HL-60 (cell line): Measurements from ENCODE around the gene BCL11B.

ENCODE experiments used
- DNase-seq, 2 experiments: peaks; one replicate each; pipeline ENCODE4 v3.0.0-alpha.2; 2010 to 2020; ENCODE audit warnings: low read depth in 1 of 2, low spot score in 1 of 2
- H3K27ac ChIP-seq: fragments of 250-450 bp; sonication (Bioruptor Pico); replicated peaks from 2 replicates; pipeline ENCODE4 v1.5.1; 2020; ENCODE audit warnings: mild to moderate bottlenecking, moderate library complexity
- H3K27me3 ChIP-seq: fragments of 250-450 bp; sonication (Bioruptor Pico); 2 replicates; pipeline ENCODE4 v1.5.1; 2021; ENCODE audit warnings: mild to moderate bottlenecking, moderate library complexity; ENCODE audit not compliant: insufficient read depth, poor library complexity, severe bottlenecking
- H3K4me3 ChIP-seq: replicated peaks from 2 replicates; pipeline ENCODE4 v1.5.1; 2011; ENCODE audit warnings: mild to moderate bottlenecking, control low read depth, low read length; ENCODE audit not compliant: insufficient read depth
- GABPA ChIP-seq: IDR thresholded peaks from 2 replicates; pipeline ENCODE4 v1.6.1; 2012; ENCODE audit warnings: low read depth
- POLR2AphosphoS5 ChIP-seq: IDR thresholded peaks from 2 replicates; pipeline ENCODE4 v1.6.1; 2012; ENCODE audit warnings: low read depth
- SPI1 ChIP-seq: IDR thresholded peaks from 2 replicates; pipeline ENCODE4 v1.6.1; 2012; ENCODE audit warnings: low read depth, mild to moderate bottlenecking, borderline replicate concordance
- TF ChIP-seq, protein P1 (sequence below): IDR thresholded peaks from one replicate; pipeline ENCODE4 v1.5.1; 2011; ENCODE audit warnings: low read length, control low read depth, inconsistent platforms; ENCODE audit not compliant: insufficient read depth
- TF ChIP-seq, protein P2 (sequence below): IDR thresholded peaks from 2 replicates; pipeline ENCODE4 v1.6.1; 2012; ENCODE audit warnings: low read depth; ENCODE audit not compliant: insufficient replicate concordance

The BCL11B gene

DNA sequence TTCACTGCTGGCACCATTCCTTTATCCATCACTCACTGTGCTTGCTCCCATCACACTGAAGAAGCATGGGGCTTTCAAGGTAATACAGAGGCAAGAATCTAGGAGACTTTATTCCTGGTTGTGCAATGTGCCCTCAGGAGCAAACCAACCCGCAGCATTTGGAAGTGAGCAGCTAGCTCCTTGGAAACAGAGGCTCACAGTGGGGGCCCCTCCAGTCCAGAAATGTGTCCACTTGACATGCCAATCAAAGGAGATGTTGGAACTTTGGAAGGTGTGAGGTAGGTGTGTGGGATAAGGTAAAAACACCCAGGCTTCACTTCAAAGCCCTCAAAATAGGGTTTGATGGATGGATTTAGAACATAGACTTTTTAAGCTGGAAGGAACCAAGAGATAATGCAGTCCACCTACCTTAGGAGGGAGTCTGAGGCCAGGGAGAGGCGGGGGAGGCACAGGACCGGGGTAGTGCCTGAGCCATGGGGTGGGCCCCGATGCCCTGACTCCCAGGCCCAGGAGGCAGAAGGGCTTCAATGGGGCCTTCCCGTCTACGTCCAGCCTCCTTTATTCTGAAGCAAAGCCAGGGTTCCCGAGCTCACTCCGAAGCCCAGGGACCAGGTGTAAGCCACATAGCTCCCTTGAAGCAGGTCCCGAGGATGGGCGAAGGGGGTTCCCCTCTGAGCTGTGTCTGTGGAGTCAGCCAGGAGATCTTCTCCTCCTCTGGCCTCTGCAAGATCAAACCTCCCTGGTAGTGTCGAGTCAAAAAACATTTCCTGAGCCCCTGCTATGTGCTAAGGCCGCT lies 17.6 kb upstream of the BCL11B start:
- no peak for DNase-seq
- Histone ChIP-seq H3K27me3 (no peaks in the 10 kb centered on the region), H3K27ac (no peak overlapping the region), H3K4me3 (no peak overlapping the region)
- TF ChIP-seq GABPA, result no peak
- TF ChIP-seq, protein P1, sequence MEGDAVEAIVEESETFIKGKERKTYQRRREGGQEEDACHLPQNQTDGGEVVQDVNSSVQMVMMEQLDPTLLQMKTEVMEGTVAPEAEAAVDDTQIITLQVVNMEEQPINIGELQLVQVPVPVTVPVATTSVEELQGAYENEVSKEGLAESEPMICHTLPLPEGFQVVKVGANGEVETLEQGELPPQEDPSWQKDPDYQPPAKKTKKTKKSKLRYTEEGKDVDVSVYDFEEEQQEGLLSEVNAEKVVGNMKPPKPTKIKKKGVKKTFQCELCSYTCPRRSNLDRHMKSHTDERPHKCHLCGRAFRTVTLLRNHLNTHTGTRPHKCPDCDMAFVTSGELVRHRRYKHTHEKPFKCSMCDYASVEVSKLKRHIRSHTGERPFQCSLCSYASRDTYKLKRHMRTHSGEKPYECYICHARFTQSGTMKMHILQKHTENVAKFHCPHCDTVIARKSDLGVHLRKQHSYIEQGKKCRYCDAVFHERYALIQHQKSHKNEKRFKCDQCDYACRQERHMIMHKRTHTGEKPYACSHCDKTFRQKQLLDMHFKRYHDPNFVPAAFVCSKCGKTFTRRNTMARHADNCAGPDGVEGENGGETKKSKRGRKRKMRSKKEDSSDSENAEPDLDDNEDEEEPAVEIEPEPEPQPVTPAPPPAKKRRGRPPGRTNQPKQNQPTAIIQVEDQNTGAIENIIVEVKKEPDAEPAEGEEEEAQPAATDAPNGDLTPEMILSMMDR, result no peak
- TF ChIP-seq, protein P2, sequence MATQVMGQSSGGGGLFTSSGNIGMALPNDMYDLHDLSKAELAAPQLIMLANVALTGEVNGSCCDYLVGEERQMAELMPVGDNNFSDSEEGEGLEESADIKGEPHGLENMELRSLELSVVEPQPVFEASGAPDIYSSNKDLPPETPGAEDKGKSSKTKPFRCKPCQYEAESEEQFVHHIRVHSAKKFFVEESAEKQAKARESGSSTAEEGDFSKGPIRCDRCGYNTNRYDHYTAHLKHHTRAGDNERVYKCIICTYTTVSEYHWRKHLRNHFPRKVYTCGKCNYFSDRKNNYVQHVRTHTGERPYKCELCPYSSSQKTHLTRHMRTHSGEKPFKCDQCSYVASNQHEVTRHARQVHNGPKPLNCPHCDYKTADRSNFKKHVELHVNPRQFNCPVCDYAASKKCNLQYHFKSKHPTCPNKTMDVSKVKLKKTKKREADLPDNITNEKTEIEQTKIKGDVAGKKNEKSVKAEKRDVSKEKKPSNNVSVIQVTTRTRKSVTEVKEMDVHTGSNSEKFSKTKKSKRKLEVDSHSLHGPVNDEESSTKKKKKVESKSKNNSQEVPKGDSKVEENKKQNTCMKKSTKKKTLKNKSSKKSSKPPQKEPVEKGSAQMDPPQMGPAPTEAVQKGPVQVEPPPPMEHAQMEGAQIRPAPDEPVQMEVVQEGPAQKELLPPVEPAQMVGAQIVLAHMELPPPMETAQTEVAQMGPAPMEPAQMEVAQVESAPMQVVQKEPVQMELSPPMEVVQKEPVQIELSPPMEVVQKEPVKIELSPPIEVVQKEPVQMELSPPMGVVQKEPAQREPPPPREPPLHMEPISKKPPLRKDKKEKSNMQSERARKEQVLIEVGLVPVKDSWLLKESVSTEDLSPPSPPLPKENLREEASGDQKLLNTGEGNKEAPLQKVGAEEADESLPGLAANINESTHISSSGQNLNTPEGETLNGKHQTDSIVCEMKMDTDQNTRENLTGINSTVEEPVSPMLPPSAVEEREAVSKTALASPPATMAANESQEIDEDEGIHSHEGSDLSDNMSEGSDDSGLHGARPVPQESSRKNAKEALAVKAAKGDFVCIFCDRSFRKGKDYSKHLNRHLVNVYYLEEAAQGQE, result no peak
- no peak for TF ChIP-seq POLR2AphosphoS5
- TF ChIP-seq SPI1, result no peak

- no peak overlapping the region for H3K27ac ChIP-seq
- H3K27me3 ChIP-seq, result no peaks in the 10 kb centered on the region
- TF ChIP-seq, protein P1, result no peak
- no peak for TF ChIP-seq SPI1
- TF ChIP-seq POLR2AphosphoS5, result no peak
- TF ChIP-seq, protein P2, result no peak
- TF ChIP-seq GABPA, result no peak
- H3K4me3 ChIP-seq, result no peak overlapping the region
- no peak for DNase-seq
Measured at GRCh38 chr14:99288948-99289347, 17.0 kb upstream of the BCL11B start.

DNA sequence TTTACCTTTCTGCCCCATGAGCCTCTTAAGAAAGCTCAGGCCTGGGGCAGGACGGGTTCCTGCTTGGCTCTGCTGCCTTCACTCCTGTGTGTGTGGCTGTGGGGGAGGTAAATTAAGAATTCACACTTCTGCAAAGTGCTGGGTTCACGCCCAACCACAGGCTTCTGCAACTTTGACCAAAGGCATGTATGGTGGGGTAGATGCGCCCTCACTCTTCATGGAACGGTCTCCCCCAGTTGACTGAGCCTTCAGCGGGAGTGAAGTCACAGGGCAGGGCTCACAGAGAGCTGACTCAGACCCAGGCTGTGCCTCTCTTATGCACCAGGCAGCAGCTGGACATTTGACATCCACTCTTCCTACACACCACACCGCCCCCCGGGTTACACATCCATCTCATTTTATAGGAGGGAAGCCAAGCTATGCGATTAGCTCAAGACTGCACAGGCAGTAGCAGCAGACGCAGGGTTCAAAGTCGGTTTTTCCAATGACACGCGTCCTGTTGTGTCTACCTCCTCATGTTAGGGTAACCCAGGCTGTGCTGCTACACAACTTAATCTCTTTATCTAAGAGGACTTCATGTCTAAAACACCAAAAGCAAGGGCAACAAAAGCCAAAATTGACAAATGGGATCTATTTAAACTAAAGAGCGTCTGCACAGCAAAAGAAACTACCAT lies 15.4 kb upstream of the BCL11B start:
- H3K27ac ChIP-seq, result no peak overlapping the region
- H3K4me3 ChIP-seq, result no peak overlapping the region
- H3K27me3 ChIP-seq, result no peaks in the 10 kb centered on the region
- peak; percentile 48 to 85 for DNase-seq
- peak; percentile 66; the same call in 1 of the 2 replicates for TF ChIP-seq SPI1
- peak; percentile 40; the same call in 1 of the 2 replicates for TF ChIP-seq POLR2AphosphoS5
- TF ChIP-seq, protein P2, result no peak
